Putamen (tissue), 1 donor: ENCODE measurements around the gene PSMD9.
"Not testable (repeated sequence)": the region's sequence is repeated elsewhere in the genome, so short reads cannot be mapped to it uniquely, and the experiment has no call there.

ENCODE experiments used
- DNase-seq: peaks from one replicate; pipeline ENCODE4 v3.0.0-alpha.2; 2016; ENCODE audit warnings: low spot score

Gene PSMD9

GRCh38 chr12:121873216-121873569, 15.4 kb upstream of the PSMD9 start:
- no peak for DNase-seq

DNA sequence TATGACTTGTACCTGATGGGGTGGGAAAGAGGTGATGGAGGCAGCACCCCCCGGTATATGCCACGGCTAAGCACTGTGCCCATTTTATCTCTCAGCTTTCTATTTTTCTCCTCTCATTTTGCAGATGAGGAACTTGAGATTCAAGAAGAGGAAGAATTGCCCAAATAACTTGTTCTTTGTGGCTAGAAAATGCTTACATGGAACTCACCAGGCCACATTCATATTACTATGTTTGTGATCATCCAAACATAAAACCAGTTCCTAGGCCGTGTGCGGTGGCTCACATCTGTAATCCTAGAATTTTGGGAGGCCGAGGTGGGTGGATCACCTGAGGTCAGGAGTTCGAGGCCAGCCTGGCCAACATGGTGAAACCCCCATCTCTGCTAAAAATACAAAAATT, 14.5 kb upstream of the PSMD9 start:
- DNase-seq = no peak

GRCh38 chr12:121875582-121875981, 13.0 kb upstream of the PSMD9 start:
- no peak for DNase-seq

DNA sequence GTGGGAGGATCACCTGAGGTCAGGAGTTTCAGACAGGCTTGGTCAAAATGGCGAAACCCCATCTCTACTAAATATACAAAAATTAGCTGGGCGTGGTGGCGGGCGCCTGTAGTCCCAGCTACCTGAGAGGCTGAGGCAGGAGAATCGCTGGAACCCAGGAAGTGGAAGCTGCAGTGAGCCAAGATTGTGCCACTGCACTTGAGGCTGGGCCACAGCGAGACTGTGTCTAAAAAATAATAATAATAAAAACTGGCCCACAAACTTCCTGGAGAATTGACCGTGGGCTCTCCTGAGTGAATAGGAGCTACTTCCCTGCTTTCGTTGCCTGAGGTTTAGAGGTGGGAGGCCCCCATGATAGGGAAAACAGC, 12.5 kb upstream of the PSMD9 start:
- DNase-seq = not testable (repeated sequence)

DNA sequence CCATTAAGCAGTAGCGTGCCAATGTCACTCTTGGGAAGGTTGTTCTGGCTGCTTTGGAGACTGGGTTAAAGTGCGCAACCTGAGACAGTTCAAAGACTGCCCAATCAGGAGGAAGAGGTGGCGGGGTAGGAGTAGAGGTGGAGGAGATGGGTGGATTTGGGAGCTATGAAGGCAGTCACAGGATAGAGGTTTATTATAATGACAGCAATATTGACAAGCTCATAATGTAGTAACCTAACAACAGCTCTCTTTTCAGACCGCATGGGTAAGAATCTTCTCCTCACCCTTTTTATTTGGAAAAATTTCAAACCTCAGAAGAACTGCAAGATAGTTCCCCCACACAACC, 5.3 kb upstream of the PSMD9 start:
- no peak for DNase-seq

- DNase-seq = not testable (repeated sequence)
These were observed 3.5 kb upstream of the PSMD9 start for GRCh38 chr12:121885129-121885528.

- no peak for DNase-seq
These were observed 510 bp upstream of the PSMD9 start for GRCh38 chr12:121888083-121888477.

GRCh38 chr12:121889274-121889624, 659 bp downstream of the PSMD9 start:
- DNase-seq = no peak

DNA sequence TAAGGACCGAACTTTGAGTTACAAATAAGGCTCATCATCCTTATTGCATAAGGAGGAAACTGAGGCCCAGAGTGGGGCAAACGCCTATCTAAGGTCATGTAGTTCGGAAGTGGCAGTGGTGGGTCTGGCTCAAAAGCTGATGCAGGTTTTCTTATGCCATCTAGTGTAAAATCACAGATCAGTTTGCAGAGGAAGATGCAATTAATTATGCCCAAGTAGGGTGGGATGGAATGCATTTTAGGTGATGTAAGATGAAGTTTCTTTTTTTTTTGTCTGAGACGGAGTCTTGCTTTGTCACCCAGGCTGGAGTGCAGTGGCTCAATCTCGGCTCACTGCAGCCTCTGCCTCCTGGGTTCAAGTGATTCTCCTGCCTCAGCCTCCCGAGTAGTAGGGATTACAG, 1.1 kb downstream of the PSMD9 start:
- DNase-seq = not testable (repeated sequence)

- DNase-seq = no peak
These were observed 4.3 kb downstream of the PSMD9 start for GRCh38 chr12:121892673-121893561.

DNA sequence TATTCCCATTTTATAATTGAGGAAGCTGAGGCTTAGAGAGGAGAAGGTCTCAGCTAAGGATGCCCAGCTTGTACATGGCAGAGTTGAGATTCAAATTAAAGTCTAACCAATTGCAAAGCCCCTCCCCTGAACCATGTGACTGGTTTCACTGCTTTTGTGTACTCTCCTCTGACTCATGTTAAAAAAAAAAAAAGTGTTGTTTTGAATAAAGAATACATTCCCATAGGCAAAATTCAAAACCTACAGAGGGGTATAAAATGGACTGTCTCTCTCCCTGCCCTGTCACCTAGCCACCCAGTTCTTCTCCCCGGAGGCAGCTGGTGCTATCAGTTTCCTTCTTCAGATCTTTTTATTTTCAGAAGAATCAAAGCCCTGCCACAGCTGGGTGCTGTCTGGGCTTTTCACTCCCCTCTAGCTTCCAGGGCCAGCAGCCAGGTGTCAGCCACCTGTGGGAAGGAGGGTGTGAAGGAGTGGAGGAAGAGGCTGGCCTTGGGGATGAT, 5.4 kb downstream of the PSMD9 start:
- no peak for DNase-seq

DNA sequence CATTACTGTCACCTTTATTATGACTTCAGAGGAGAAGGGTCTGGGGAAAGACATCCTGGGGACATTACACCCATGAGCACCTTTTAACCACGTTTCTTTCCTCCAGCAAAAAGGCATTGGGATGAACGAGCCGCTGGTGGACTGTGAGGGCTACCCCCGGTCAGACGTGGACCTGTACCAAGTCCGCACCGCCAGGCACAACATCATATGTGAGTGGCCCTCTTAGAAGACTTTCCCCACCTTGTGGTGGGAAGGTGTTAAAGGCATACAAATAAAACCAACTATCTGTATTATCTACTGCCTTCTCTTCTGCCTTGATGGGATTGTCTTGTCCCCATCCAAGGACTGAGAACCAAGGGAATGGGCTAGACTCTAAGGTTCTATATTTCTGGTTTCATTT, 6.0 kb downstream of the PSMD9 start:
- no peak for DNase-seq

- DNase-seq = no peak
These were observed 9.7 kb downstream of the PSMD9 start for GRCh38 chr12:121898287-121898686.

- no peak for DNase-seq
These were observed 11.0 kb downstream of the PSMD9 start for GRCh38 chr12:121899590-121899989.

DNA sequence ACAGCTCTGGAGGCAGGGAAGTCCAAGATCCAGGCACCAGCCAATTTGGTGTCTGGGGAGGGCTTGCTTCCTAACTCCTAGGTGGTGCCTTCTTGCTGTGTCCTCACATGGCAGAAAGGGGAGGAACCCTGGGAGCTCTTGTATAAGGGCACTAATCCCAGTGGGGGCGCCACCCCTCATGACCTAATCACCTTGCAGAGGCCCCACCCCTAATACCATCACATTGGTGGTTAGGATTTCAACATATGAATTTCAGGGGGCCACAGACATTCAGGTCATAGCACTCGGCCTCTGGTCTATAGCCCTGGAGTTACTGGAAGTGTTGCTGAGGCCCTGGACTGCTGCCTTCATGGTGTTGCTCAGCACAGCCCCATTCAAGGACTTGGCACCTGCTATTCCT, 14.6 kb downstream of the PSMD9 start:
- DNase-seq = no peak

GRCh38 chr12:121905746-121906145, 17.2 kb downstream of the PSMD9 start:
- DNase-seq = no peak

DNA sequence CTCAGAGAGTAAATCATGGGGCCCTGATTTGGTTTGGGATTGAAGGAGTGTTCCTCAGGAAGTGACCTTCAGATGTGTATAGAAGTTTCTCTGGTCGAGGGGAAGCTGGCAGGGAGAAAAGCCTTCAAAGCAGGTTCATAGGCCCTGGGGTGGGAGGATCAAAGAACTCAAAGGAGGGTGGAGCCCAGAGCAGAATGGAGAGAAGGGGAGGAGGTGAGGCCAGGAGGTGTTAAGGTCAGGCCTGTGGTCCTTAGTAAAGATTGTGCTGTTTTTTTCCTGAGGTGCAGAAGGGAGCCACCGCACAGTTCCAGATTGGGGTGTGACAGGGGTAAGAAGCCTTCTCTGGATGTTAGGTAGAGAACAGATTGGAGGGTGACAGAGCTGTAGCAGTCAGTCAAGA, 20.1 kb downstream of the PSMD9 start:
- no peak for DNase-seq

DNA sequence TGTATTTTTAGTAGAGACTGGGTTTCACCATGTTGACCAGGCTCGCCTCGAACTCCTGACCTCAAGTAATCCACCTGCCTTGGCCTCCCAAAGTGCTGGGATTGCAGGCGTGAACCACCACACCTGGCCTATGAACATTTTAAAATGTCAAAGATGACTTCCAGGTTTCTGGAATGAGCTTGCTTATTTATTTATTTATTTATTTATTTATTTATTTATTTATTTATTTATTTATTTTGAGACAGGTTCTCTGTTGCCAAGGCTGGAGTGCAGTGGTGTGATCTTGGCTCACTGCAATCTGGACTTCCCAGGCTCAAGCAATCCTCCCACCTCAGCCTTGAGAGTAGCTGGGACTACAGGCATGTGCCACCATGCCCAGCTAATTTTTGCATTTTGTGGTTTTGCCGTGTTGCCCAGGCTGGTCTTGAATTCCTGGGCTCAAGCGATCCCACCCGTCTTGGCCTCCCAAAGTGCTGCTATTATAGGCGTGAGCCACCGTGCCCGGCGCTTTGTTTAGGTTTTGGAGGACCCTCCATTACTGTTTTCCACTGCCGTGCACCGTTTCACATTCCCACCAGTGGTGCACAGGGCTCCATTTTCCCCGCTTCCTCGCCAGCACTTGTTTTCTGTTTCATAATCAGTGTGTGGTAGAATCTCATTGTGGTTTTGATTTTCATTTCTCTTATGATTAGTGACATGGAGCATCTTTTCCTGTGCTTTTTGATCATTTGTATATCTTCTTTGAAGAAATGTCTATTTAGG, 23.4 kb downstream of the PSMD9 start:
- DNase-seq = no peak

DNA sequence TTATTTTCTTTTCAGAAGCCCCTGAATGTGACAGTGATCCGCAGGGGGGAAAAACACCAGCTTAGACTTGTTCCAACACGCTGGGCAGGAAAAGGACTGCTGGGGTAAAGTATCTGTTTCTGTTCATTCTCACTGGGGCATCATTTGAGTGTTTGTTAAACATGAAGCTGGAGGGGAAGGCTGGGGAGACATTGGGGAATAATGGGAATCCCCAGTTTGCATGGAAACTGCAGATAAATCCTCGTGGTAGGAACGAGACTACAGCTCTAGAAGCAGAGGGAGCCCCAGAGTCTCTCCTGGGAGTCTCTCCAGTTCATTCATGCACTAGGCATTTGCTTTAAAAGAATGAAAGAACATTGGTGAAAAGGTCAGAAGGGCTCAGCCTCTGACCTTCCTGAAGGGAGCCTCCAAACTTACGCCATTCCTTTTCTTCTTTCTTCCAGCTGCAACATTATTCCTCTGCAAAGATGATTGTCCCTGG, 27.3 kb downstream of the PSMD9 start:
- no peak for DNase-seq

DNA sequence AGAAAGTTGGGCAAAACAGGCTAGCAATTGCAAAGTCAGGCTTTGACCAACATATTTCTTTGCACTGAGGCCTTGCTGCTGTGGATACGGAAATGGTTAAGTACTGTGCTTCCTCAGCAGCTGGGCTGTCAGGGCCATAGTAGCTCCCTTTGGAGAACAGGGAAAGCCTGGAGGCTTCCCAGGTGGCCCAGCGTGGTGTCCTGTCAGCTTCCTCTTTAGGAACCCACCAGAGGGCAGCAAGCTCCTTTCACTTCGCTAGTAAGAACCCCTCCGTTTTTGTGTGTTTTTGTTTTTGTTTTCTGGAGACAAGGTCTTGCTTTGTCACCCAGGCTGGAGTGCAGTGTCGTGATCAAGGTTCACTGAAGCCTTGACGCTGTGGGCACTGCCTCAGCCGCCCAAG, 28.1 kb downstream of the PSMD9 start:
- no peak for DNase-seq

DNA sequence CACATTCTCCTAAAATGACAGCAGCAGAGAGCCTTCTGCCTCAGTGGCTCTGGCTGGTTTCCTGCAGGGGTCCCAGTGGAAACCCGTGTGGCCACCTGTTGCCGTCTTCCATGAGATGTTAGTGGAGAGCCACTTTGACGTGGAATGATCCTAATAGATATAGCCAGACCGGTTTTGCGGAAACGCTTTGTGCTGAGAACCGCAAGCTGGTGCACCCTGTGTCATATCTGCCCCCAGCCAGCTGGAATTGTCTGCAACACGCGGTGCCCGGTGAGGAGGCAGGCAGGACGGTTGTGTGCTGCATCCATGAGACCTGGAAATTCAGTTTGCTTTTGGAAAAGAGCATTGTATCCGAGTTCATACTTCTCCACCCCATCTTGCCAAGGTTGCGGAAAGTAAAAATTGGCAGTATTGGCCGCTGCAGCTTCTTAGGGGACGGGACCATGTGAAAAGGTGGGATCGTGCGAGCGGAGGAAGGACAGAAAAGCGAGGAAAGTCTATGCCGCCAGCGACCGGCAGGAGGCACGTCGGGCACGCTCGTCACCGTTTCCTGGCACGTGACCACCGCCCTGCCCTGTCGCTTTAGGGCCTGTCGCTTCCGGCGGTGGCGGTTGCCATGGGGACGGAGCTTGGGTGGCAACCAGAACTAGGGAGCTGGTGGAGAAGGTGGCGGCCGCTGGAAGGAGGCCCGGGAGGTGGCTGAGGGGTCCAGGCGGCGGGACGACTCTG, 29.5 kb downstream of the PSMD9 start, which contains the start of gene CFAP251:
CFAP251 (plus strand) TSS at position 643 of the 729 bp plus-strand sequence. CDS start 2,714 bp downstream, outside the sequence.
- peak; percentile 91 for DNase-seq

- no peak for DNase-seq
These were observed 30.1 kb downstream of the PSMD9 start for GRCh38 chr12:121918679-121919038.

GRCh38 chr12:121921066-121921465, 32.5 kb downstream of the PSMD9 start:
- DNase-seq = no peak
